CD4-positive, alpha-beta T cell treated with Interleukin-12 subunit alpha and Interleukin-12 subunit beta, for 1 hour (primary cell): Measurements from ENCODE around the gene ENTR1.
"Not testable (repeated sequence)": the region's sequence is repeated elsewhere in the genome, so short reads cannot be mapped to it uniquely, and the experiment has no call there.

Experiments
- DNase-seq: peaks from one replicate; pipeline ENCODE4 v3.0.0-alpha.2; 2020

ENTR1 gene

DNA sequence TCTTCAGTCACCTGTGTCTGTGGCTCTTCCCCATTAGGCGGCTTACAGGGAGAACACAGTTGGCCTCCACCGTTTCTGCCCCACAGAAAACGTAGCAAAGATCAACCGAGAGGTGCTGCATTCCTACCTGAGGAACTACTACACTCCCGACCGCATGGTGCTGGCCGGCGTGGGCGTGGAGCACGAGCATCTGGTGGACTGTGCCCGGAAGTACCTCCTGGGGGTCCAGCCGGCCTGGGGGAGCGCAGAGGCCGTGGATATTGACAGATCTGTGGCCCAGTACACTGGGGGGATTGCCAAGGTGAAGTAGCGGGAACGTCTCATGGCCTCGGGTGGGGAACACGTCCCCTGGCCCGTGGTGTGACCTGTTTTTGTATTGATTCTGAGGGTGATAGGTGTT is 6.5 kb upstream of the ENTR1 start:
- DNase-seq: no peak

- DNase-seq: no peak
These were observed 6.0 kb upstream of the ENTR1 start for GRCh38 chr9:136416427-136416826.

- DNase-seq: no peak
These were observed 2.5 kb upstream of the ENTR1 start for GRCh38 chr9:136412962-136413361.

DNA sequence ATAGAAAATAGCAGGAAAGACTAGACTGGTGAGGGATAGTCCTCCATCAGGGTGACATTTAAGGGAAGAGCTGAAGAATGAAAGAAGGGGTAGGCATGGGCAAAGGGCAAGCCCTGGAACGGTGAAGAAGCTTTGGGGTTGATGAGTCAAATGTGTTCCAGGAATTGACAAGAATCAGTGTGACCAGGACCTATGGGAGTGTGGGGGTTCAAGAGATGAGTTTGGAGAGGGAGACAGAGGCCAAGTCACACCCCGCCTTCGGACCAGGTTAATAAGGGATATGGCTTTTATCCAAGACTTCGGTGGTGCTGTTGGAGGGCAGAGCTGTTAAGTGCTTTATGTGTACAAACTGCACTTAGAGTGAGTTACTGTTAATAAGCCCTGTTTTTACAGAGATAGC is 964 bp upstream of the ENTR1 start:
- no peak for DNase-seq

DNA sequence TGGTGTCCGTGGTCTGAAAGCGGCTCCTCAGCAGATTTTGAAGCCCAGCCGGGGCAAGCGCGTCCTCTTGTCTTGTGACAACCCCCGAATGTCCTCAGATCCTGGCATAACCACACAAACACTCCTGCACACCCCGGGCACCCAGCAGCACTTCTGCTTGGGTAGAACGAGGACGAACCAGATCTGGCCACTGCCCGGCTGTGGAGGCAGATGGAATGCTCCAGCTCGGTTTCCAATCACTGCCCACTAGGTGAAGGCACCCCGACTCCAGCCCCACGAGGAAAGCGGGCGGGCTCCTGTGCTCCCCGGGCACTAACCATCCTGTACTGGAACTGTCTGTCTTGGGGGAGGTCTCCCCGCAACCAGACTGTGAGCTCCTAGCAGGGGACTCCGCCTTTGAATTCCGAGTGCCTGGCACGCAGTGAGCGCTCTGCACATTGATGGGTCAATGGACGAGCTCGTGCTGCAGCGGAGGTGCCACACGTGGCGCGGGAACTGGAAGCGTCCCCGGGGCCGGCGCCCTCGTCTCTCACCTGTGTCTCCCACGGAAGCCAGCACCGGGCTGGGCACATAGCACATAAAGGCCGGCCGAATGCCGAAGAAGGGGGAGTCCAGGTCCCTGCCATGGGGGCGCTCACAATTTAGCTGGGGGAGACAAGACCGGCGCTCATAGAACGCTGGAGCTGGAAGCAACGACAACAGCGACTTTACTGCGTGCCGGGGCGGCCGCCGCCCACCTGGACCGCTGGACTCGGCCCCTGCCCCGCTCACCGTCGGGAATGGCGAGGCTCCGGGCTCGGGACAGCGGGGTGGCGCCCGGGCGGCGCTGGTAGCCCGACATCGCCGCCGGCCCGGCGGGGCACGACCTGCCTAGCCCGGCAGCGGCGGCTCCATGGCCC is 608 bp downstream of the ENTR1 start:
- peak; percentile 30 for DNase-seq

- no peak for DNase-seq
These were observed 2.5 kb downstream of the ENTR1 start for GRCh38 chr9:136407911-136408310.

- not testable (repeated sequence) for DNase-seq
These were observed 3.4 kb downstream of the ENTR1 start for GRCh38 chr9:136407061-136407460.

GRCh38 chr9:136405904-136406303 is 4.5 kb downstream of the ENTR1 start:
- not testable (repeated sequence) for DNase-seq

- DNase-seq: no peak
These were observed 4.9 kb downstream of the ENTR1 start for GRCh38 chr9:136405481-136405880.

DNA sequence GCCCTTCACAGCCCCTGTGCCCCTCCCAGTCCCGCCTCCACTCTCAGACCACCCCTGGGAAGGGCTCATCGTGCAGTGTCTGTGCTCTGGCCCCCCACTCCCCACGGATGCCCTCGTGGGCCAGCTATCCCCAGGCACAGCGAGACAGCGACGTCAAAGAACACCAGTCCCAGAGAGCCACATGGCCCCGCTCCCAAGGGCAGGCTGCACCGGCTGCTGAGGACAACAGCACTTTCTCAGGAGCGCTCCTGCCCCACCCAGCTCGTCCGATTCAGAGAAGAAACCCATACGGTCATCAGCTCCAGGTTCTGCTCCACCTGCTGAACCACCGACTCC is 5.6 kb downstream of the ENTR1 start:
- DNase-seq: no peak

GRCh38 chr9:136403915-136404800 is 6.3 kb downstream of the ENTR1 start:
- DNase-seq: peak; percentile 57

DNA sequence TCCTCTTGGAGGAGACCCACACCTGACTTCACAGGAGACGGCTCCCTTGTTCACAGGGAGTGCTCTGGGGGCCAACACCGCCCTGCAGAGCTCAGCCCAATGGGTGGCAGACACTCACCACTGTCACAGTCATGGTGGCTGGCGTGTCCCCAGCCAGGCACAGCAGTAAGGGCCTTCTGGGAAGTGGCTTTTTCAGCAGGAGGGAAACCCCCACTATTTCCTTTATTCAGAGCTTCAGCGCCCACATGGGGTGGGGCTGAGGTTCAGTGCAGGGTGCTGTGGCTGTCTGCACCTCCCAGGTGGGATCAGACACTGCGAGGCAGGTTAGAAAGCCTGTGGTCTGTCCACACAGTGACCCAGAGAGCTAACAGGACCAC is 6.9 kb downstream of the ENTR1 start:
- DNase-seq: peak; percentile 87

GRCh38 chr9:136402067-136402466 is 8.3 kb downstream of the ENTR1 start:
- no peak for DNase-seq

DNA sequence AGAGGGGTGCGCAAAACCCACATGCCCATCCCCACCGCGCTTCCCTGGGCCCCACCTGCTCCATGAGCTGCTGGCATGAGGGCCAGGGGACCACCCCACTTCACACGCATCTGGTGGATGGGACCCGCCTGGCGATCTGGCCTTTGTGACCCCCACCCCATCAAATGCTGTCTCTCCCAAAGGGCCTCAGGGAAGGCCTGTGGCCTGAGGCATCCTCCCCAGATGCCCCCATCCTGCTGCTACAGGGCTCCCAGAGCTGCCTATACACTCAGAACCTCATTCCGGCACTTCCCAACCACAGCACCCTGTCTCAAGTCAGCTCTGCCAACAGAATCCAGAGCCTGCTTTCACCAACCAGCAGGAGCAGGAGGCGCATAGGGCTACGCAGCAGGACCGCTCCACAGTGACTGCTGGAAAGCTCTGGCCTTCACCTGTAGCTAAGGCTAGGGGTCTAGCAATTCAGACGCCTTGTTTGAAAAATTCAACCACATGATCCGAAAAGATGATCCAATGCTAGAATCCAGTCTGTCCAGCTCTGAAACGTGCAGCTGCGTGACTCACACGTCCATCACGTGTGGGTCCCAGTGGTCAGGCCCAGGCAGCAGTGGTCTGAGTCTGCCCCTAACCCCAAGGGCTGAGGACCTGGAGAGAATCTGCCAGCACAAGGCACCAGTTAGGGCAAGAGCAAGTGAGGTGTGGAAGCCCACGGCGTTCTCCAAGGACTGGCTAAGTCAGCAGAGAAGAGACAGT is 9.1 kb downstream of the ENTR1 start:
- DNase-seq: no peak

GRCh38 chr9:136400038-136400834 is 10.2 kb downstream of the ENTR1 start, which contains the start of gene SNAPC4:
Gene SNAPC4, minus strand, starts transcription at chr9:136400170. Its CDS starts 1,742 bp downstream, at chr9:136398428.
- DNase-seq: peak; percentile 90

- DNase-seq: peak; percentile 53
These were observed 11.0 kb downstream of the ENTR1 start for GRCh38 chr9:136399176-136400037.

DNA sequence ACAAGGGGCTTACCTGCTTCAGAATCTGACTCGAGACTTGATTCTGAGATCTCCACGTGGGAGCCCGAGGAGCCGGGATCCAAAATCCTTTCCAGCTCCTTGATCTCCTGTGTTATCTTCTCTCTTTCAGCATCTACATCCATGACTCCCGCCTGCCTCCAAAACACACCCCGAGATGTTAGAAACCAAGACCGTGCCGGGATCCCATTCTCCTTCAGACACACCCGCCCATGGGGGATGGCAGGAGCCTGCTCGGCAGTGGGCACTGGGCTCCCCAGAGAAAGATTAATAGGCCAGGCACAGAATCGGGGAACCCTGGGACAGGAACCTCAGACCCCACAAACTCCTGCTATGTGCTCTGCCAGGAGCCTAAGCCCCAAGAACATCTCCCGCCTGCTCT is 12.1 kb downstream of the ENTR1 start:
- no peak for DNase-seq

DNA sequence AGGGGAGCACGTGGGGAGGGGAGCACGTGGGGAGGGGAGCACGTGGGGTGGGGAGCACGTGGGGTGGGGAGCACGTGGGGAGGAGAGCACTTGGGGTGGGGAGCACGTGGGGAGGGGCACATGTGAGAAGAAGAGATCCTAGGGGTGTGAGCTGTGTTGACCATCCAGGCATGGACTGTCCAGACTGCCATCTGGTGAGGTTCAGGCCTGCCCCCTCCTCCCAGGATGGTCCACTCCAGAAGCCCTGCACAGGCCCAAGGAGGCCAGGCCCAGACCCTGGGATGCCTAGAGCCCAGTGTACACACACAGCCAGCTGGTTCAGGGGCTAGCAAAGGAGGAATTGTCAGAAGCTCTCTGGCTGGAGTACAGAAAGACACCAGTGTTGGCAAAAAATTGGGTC is 12.8 kb downstream of the ENTR1 start:
- DNase-seq: no peak

DNA sequence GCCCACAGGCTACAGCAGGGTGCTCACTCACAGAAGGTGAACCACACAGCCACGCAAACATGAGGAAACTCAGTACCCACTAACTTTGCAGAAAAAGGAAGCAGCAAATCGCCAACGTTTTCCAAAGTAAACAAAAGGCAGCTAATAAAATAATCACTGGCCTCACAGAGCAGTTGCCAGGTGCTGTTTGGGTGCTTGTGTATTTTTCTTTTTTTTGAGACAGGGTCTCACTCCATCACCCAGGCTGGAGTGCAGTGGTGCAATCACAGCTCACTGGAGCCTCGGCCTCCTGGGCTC is 14.2 kb downstream of the ENTR1 start:
- no peak for DNase-seq

GRCh38 chr9:136395345-136396218 is 14.8 kb downstream of the ENTR1 start:
- DNase-seq: no peak

GRCh38 chr9:136395020-136395340 is 15.4 kb downstream of the ENTR1 start:
- DNase-seq: no peak
